ENCODE data around the gene RFC1.
"Not testable (repeated sequence)": the region's sequence is repeated elsewhere in the genome, so short reads cannot be mapped to it uniquely, and the experiment has no call there.

RFC1 gene

GRCh38 chr4:39305912-39306677, 60.1 kb downstream of the RFC1 start:
- DNase-seq (ENCODE audit: low spot score): peak; percentile 68

- peak; percentile 59 for DNase-seq (ENCODE audit: low spot score)
These were observed 61.5 kb downstream of the RFC1 start for GRCh38 chr4:39304651-39305050.

GRCh38 chr4:39303871-39304270, 62.3 kb downstream of the RFC1 start:
- no peak for DNase-seq (ENCODE audit: low spot score)

- no peak for DNase-seq (ENCODE audit: low spot score)
These were observed 63.3 kb downstream of the RFC1 start for GRCh38 chr4:39302901-39303300.

GRCh38 chr4:39295784-39296183, 70.4 kb downstream of the RFC1 start:
- DNase-seq (ENCODE audit: low spot score): no peak

GRCh38 chr4:39292433-39292832, 73.7 kb downstream of the RFC1 start:
- not testable (repeated sequence) for DNase-seq (ENCODE audit: low spot score)

GRCh38 chr4:39291686-39292085, 74.5 kb downstream of the RFC1 start:
- no peak for DNase-seq (ENCODE audit: low spot score)

- DNase-seq (ENCODE audit: low spot score): no peak
These were observed 78.9 kb downstream of the RFC1 start for GRCh38 chr4:39287223-39287622.

- no peak for DNase-seq (ENCODE audit: low spot score)
These were observed 79.9 kb downstream of the RFC1 start for GRCh38 chr4:39286263-39286662.

GRCh38 chr4:39285853-39286252, 80.3 kb downstream of the RFC1 start:
- no peak for DNase-seq (ENCODE audit: low spot score)

GRCh38 chr4:39285111-39285795, 80.9 kb downstream of the RFC1 start:
- no peak for DNase-seq (ENCODE audit: low spot score)

GRCh38 chr4:39280770-39281169, 85.4 kb downstream of the RFC1 start:
- DNase-seq (ENCODE audit: low spot score): no peak

- DNase-seq (ENCODE audit: low spot score): no peak
These were observed 86.7 kb downstream of the RFC1 start for GRCh38 chr4:39279416-39279815.

GRCh38 chr4:39278476-39278875, 87.7 kb downstream of the RFC1 start:
- DNase-seq (ENCODE audit: low spot score): no peak

GRCh38 chr4:39277661-39278060, 88.5 kb downstream of the RFC1 start:
- not testable (repeated sequence) for DNase-seq (ENCODE audit: low spot score)

GRCh38 chr4:39274503-39274902, 91.7 kb downstream of the RFC1 start:
- no peak for DNase-seq (ENCODE audit: low spot score)

- no peak for DNase-seq (ENCODE audit: low spot score)
These were observed 102.3 kb downstream of the RFC1 start for GRCh38 chr4:39263895-39264294.

GRCh38 chr4:39259571-39260330, 106.4 kb downstream of the RFC1 start:
- no peak for DNase-seq (ENCODE audit: low spot score)

GRCh38 chr4:39256436-39256835, 109.7 kb downstream of the RFC1 start:
- DNase-seq (ENCODE audit: low spot score): no peak

- DNase-seq (ENCODE audit: low spot score): no peak
These were observed 110.3 kb downstream of the RFC1 start for GRCh38 chr4:39255871-39256270.

GRCh38 chr4:39255266-39255665, 110.9 kb downstream of the RFC1 start:
- DNase-seq (ENCODE audit: low spot score): no peak

GRCh38 chr4:39243462-39243861, 122.7 kb downstream of the RFC1 start:
- no peak for DNase-seq (ENCODE audit: low spot score)
